Measurements from ENCODE around the gene CCDC24. TPM values are rescaled to one million over a fixed set of nuclear protein-coding genes. Genes with fewer than 3 reads are reported as not detected.

CCDC24 gene
- polyA plus RNA-seq, 3 donors = 1.1 to 3.0 (median 1.9) TPM

DNA sequence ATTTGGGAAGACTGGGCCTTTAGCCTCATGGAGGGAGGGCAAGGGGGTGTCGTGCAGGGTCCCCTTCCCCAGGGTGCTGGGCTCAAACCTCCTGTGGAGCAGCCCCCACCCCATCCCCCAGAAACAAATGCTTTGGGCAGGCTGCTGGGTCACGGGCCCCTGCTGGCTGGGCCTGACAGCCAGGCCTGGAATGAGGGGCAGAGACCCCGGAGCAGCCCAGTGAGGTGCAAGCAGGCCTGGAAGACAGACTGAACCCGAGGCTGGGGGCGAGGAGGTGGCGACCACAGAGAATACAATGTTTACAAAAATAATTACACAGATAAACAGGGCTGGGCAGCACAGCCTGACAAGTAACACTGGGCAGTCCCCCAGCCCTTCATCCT is 5.3 kb downstream of the CCDC24 start:
- H3K4me1 Mint-ChIP-seq = peaks cover 12% of the 10 kb centered on the region

DNA sequence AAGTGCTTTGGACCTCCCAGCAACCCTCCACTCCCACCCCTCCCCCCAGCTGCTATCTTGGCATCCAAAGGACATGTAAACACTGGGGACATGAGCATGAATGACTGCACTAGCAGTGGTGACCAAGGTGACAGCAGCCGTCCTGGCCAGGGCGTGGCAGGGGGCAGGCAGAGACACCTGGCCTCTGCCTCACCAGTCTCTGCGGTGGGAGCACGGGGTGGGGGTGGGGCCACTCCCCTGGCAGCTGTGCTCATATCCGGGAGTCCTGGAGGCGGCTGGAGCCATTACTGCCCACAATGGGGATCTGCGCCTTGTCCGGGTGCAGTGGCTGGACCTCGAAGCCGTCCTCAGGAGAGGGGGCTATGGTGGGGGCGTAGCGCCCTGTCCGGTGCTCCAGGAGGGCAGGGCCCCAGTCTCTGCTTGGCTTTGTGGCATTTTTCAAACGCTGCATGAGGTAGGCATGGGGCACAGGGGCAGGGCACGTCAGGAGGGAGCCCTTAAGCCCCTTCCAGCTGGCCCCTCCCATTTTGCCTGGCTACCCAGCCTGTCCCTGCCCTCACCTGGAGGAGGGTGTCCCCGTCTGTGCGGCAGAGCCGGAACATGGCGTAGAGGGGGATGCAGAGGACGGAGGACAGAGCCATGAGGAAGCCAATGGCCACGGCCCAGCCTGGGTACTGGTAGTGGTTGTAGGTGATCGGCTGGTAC is 6.0 kb downstream of the CCDC24 start:
- H3K79me2 ChIP-seq (ENCODE audit: insufficient read depth, low read length) = no peaks in the 10 kb centered on the region
- intact Hi-C loops (cut with micrococcal nuclease) = no loop called here

More for the DNA sequence above, 5.3 kb downstream of the CCDC24 start:
- no peak overlapping the region for H3K4me3 ChIP-seq (replicated peaks in 1 of 3; ENCODE audit: low read depth in 2 of 3, low read length in 3 of 3)
- intact Hi-C loops (cut with micrococcal nuclease) = no loop called here
- 91% methylated on average over 3 of the region's 6 CpGs for whole genome bisulfite sequencing (ENCODE audit: insufficient coverage)
- H3K4me1 ChIP-seq (ENCODE audit: control insufficient read depth in 1 of 2, insufficient read depth in 2 of 2, low read length in 2 of 2) = peaks cover 6 to 8% of the 10 kb centered on the region in 2 donors
- H3K9ac ChIP-seq (ENCODE audit: insufficient read depth, low read length, poor library complexity, severe bottlenecking) = no peak overlapping the region
- no peaks in the 10 kb centered on the region for H3K9me3 ChIP-seq (replicated peaks in 1 of 2; ENCODE audit: control insufficient read depth in 1 of 2, insufficient read depth in 1 of 2, low read length in 2 of 2)
- H3K27ac ChIP-seq (ENCODE audit: low read depth in 1 of 2, low read length in 2 of 2) = no peak overlapping the region
- H3K27me3 Mint-ChIP-seq (ENCODE audit: low read depth in 3 of 3) = peaks cover 2 to 9% (median 9%) of the 10 kb centered on the region in 3 donors
- H3K36me3 ChIP-seq (replicated peaks in 1 of 2; ENCODE audit: control insufficient read depth in 1 of 2, insufficient read depth in 2 of 2, low read length in 2 of 2) = no peaks in the 10 kb centered on the region
- no peak overlapping the region for H3K27ac Mint-ChIP-seq
- H3K79me2 ChIP-seq (ENCODE audit: insufficient read depth, low read length) = no peaks in the 10 kb centered on the region
- no peaks in the 10 kb centered on the region for H3K27me3 ChIP-seq (ENCODE audit: control insufficient read depth in 2 of 2, insufficient read depth in 2 of 2, low read length in 2 of 2)
- TF ChIP-seq, protein P1, sequence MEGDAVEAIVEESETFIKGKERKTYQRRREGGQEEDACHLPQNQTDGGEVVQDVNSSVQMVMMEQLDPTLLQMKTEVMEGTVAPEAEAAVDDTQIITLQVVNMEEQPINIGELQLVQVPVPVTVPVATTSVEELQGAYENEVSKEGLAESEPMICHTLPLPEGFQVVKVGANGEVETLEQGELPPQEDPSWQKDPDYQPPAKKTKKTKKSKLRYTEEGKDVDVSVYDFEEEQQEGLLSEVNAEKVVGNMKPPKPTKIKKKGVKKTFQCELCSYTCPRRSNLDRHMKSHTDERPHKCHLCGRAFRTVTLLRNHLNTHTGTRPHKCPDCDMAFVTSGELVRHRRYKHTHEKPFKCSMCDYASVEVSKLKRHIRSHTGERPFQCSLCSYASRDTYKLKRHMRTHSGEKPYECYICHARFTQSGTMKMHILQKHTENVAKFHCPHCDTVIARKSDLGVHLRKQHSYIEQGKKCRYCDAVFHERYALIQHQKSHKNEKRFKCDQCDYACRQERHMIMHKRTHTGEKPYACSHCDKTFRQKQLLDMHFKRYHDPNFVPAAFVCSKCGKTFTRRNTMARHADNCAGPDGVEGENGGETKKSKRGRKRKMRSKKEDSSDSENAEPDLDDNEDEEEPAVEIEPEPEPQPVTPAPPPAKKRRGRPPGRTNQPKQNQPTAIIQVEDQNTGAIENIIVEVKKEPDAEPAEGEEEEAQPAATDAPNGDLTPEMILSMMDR (IDR thresholded peaks at IDR 0.05) = no peak
- H3K9me3 Mint-ChIP-seq = no peaks in the 10 kb centered on the region
- no peak overlapping the region for H2AFZ ChIP-seq (ENCODE audit: insufficient read depth, low read depth, low read length, poor library complexity, severe bottlenecking)
- H3K4me2 ChIP-seq (replicated peaks; ENCODE audit: extremely low read depth, low read length, poor library complexity, severe bottlenecking) = no peak overlapping the region
- H3K4me3 Mint-ChIP-seq = no peak overlapping the region
- H4K20me1 ChIP-seq (ENCODE audit: insufficient read depth, low read length) = no peaks in the 10 kb centered on the region
- H3K36me3 Mint-ChIP-seq = no peaks in the 10 kb centered on the region
- no peak for DNase-seq

More for the DNA sequence above, 6.0 kb downstream of the CCDC24 start:
- peak overlapping the region in 1 of 7 donors; percentile 74 for H3K27ac Mint-ChIP-seq
- Histone ChIP-seq H2AFZ (ENCODE audit: insufficient read depth, low read depth, low read length, poor library complexity, severe bottlenecking) (no peak overlapping the region), H3K27me3 (ENCODE audit: control insufficient read depth in 2 of 2, insufficient read depth in 2 of 2, low read length in 2 of 2) (no peaks in the 10 kb centered on the region), H3K9me3 (replicated peaks in 1 of 2; ENCODE audit: control insufficient read depth in 1 of 2, insufficient read depth in 1 of 2, low read length in 2 of 2) (no peaks in the 10 kb centered on the region), H3K9ac (ENCODE audit: insufficient read depth, low read length, poor library complexity, severe bottlenecking) (no peak overlapping the region), H3K27ac (ENCODE audit: low read depth in 1 of 2, low read length in 2 of 2) (no peak overlapping the region), H4K20me1 (ENCODE audit: insufficient read depth, low read length) (no peaks in the 10 kb centered on the region), H3K4me2 (replicated peaks; ENCODE audit: extremely low read depth, low read length, poor library complexity, severe bottlenecking) (no peak overlapping the region), H3K4me1 (ENCODE audit: control insufficient read depth in 1 of 2, insufficient read depth in 2 of 2, low read length in 2 of 2) (peaks cover 0 to under 1% of the 10 kb centered on the region in 2 donors), H3K4me3 (replicated peaks in 1 of 3; ENCODE audit: low read depth in 2 of 3, low read length in 3 of 3) (no peak overlapping the region), H3K36me3 (replicated peaks in 1 of 2; ENCODE audit: control insufficient read depth in 1 of 2, insufficient read depth in 2 of 2, low read length in 2 of 2) (no peaks in the 10 kb centered on the region)
- 97% methylated on average over 21 of the region's 22 CpGs for WGBS (ENCODE audit: insufficient coverage)
- H3K4me3 Mint-ChIP-seq = no peak overlapping the region
- TF ChIP-seq, protein P1 (IDR thresholded peaks at IDR 0.05) = no peak
- H3K36me3 Mint-ChIP-seq = no peaks in the 10 kb centered on the region
- no peaks in the 10 kb centered on the region for H3K9me3 Mint-ChIP-seq
- H3K27me3 Mint-ChIP-seq (ENCODE audit: low read depth in 3 of 3) = peaks cover 0 to 7% (median 5%) of the 10 kb centered on the region in 3 donors
- no peak for DNase-seq
- peaks cover 7% of the 10 kb centered on the region for H3K4me1 Mint-ChIP-seq

Measured in CD14-positive monocyte (primary cell).